Body of pancreas (tissue), 4 donors: ENCODE measurements around the gene IFRD2.

Experiments
- CTCF ChIP-seq, 7 experiments: fragments of 450-650 bp in 4 of 7; fragments of 200-600 bp in 3 of 7; sonication (generic) in 3 of 7; IDR thresholded peaks; one replicate each; pipeline ENCODE4 v1.5.1; 2016 to 2019; ENCODE audit warnings: antibody characterized with exemption in 7 of 7
- POLR2A ChIP-seq, 3 donors: fragments of 450-650 bp; IDR thresholded peaks; one replicate each; pipeline ENCODE4 v1.6.1; 2016; ENCODE audit warnings: antibody characterized with exemption in 3 of 3, mild to moderate bottlenecking in 2 of 3

- TF ChIP-seq CTCF (IDR thresholded peaks at IDR 0.05) (no peak), POLR2A (IDR thresholded peaks at IDR 0.05) (no peak)
Observed at GRCh38 chr3:50275141-50275995, 16.9 kb downstream of the IFRD2 start.
